Umbilical cord (tissue), 2 donors: ENCODE results near the gene TASOR2. TPM values are rescaled to one million over a fixed set of nuclear protein-coding genes. Genes with fewer than 3 reads are reported as not detected.
A peak's percentile ranks its signal among the peaks of the same experiment; 100 is the strongest.

Experiments
- DNase-seq: peaks from one replicate; pipeline ENCODE4 v3.0.0-alpha.2; 2015; ENCODE audit warnings: low spot score
- total RNA-seq: library from RNA; depleted of rRNA; stranded (reverse); fragments of >200 nt; gene quantifications from one replicate; pipeline ENCODE4 v1.2.3, GENCODE V29; 2014; ENCODE audit warnings: low replicate concordance; ENCODE audit not compliant: insufficient read depth

The TASOR2 gene
- total RNA-seq, 1 donor from 2014 or later = 40.2 TPM

- DNase-seq = no peak
These were observed 29.5 kb upstream of the TASOR2 start for GRCh38 chr10:5655121-5655520.

- no peak for DNase-seq
These were observed 27.7 kb upstream of the TASOR2 start for GRCh38 chr10:5656737-5657579.

GRCh38 chr10:5658871-5659618 lies 25.6 kb upstream of the TASOR2 start:
- no peak for DNase-seq

GRCh38 chr10:5659702-5660528 lies 24.7 kb upstream of the TASOR2 start:
- no peak for DNase-seq

- DNase-seq = no peak
These were observed 23.6 kb upstream of the TASOR2 start for GRCh38 chr10:5661043-5661442.

- no peak for DNase-seq
These were observed 21.7 kb upstream of the TASOR2 start for GRCh38 chr10:5662708-5663579.

- no peak for DNase-seq
These were observed 20.8 kb upstream of the TASOR2 start for GRCh38 chr10:5663692-5664427.

GRCh38 chr10:5665373-5666007 lies 19.1 kb upstream of the TASOR2 start:
- DNase-seq = no peak

- peak; percentile 57 for DNase-seq
These were observed 18.4 kb upstream of the TASOR2 start, which contains the start of gene ASB13 for GRCh38 chr10:5666008-5666840. ASB13 (minus strand) TSS chr10:5666595; CDS start chr10:5666551, 44 bp downstream.

- DNase-seq = no peak
These were observed 17.6 kb upstream of the TASOR2 start for GRCh38 chr10:5666841-5667630.

- DNase-seq = no peak
These were observed 16.2 kb upstream of the TASOR2 start for GRCh38 chr10:5668429-5668828.

- DNase-seq = no peak
These were observed 15.0 kb upstream of the TASOR2 start for GRCh38 chr10:5669604-5670003.

- DNase-seq = no peak
These were observed 13.8 kb upstream of the TASOR2 start for GRCh38 chr10:5670662-5671375.

- no peak for DNase-seq
These were observed 6.1 kb upstream of the TASOR2 start for GRCh38 chr10:5678397-5679036.

- no peak for DNase-seq
These were observed 5.6 kb upstream of the TASOR2 start for GRCh38 chr10:5679037-5679435.

- no peak for DNase-seq
These were observed 5.0 kb upstream of the TASOR2 start for GRCh38 chr10:5679606-5680005.

- no peak for DNase-seq
These were observed 2.7 kb upstream of the TASOR2 start for GRCh38 chr10:5681930-5682329.
